HepG2 (cell line): ENCODE data around the gene SSC5D. TPM values are rescaled to one million over a fixed set of nuclear protein-coding genes. Genes with fewer than 3 reads are reported as not detected.

ENCODE experiments used
- ATAC-seq: fragments of 200-7000 bp; cut with Tn5 transposase; 3 replicates; pipeline ENCODE4 v1.9.1; 2020; ENCODE audit warnings: mild to moderate bottlenecking, moderate library complexity
- BruUV-seq: library from RNA; stranded (reverse); fragments of 400-500 nt; replicated peaks from 2 replicates; lab custom pipeline; 2021; lab: Mats Ljungman, UMichigan
- CTCF ChIA-PET: fragments of 300-600 bp; formaldehyde crosslinking; extraction: SDS; loops from one replicate; lab custom pipeline; 2021; ENCODE audit warnings: low total read pairs, inconsistent platforms, low intra/inter-chr PET ratio; lab: Yijun Ruan, JAX
- POLR2A ChIA-PET: fragments of 350-600 bp; sonication (Branson Sonifier 250); formaldehyde crosslinking; loops from one replicate; lab custom pipeline; 2020; ENCODE audit warnings: antibody characterized with exemption, inconsistent platforms; lab: Yijun Ruan, JAX
- DNase-seq: peaks from one replicate; pipeline ENCODE4 v3.0.0-alpha.2; 2015; ENCODE audit warnings: low spot score
- FAIRE-seq: peaks from 3 replicates; lab custom pipeline; 2011; peaks lifted over from hg19 to GRCh38; lab: Jason Lieb, UNC
- H2AFZ ChIP-seq: one replicate; pipeline ENCODE4 v1.6.1; 2011; ENCODE audit warnings: low read length, inconsistent platforms
- H3K27ac ChIP-seq: fragments of 300-600 bp; 3 replicates; pipeline ENCODE4 v1.8.0; 2011; ENCODE audit warnings: mixed run types, mild to moderate bottlenecking, mixed read lengths, low read length, inconsistent platforms; ENCODE audit not compliant: insufficient read depth; ENCODE audit errors: extremely low read length
- H3K27me3 ChIP-seq, 2 experiments: fragments of 200-600 bp in 1 of 2; 2 replicates in 1 of 2; 3 replicates in 1 of 2; pipeline versions ENCODE4 v1.6.0 to v1.8.0; 2011; ENCODE audit warnings: low read length in 2 of 2, mild to moderate bottlenecking in 2 of 2, moderate library complexity in 2 of 2, inconsistent platforms in 1 of 2; ENCODE audit not compliant: insufficient read depth in 2 of 2, control insufficient read depth in 1 of 2
- H3K36me3 ChIP-seq, 2 experiments: fragments of 200-600 bp in 1 of 2; replicated peaks in 1 of 2; 2 replicates in 1 of 2; 3 replicates in 1 of 2; pipeline versions ENCODE4 v1.5.1 to v1.8.0; 2011; ENCODE audit warnings: low read length in 2 of 2, inconsistent platforms in 1 of 2; ENCODE audit not compliant: insufficient read depth in 2 of 2, control insufficient read depth in 1 of 2
- H3K4me1 ChIP-seq: 2 replicates; pipeline ENCODE4 v1.5.1; 2012; ENCODE audit warnings: low read length, inconsistent platforms; ENCODE audit not compliant: insufficient read depth
- H3K4me2 ChIP-seq: 2 replicates; pipeline ENCODE4 v1.6.0; 2011; ENCODE audit warnings: low read depth, low read length, inconsistent platforms
- H3K4me3 ChIP-seq, 3 experiments: fragments of 200-600 bp in 1 of 3; sonication (generic), shearing (Covaris generic) in 1 of 3; replicated peaks in 1 of 3; 2 replicates each; pipeline ENCODE4 v1.5.1; 2011 to 2016; ENCODE audit warnings: low read length in 3 of 3, inconsistent platforms in 2 of 3, low read depth in 2 of 3, mild to moderate bottlenecking in 2 of 3, control low read depth in 1 of 3, mixed read lengths in 1 of 3; ENCODE audit not compliant: insufficient read depth in 1 of 3
- H3K79me2 ChIP-seq: one replicate; pipeline ENCODE4 v1.6.1; 2011; ENCODE audit warnings: low read length, inconsistent platforms; ENCODE audit not compliant: insufficient read depth
- H3K9ac ChIP-seq: 2 replicates; pipeline ENCODE4 v1.6.0; 2011; ENCODE audit warnings: mild to moderate bottlenecking, low read depth, low read length, inconsistent platforms; ENCODE audit not compliant: insufficient read depth
- H3K9me3 ChIP-seq: 2 replicates; pipeline ENCODE4 v1.5.1; 2012; ENCODE audit warnings: mild to moderate bottlenecking, low read length
- H4K20me1 ChIP-seq: 2 replicates; pipeline ENCODE4 v1.6.0; 2011; ENCODE audit warnings: inconsistent platforms, mild to moderate bottlenecking, low read length, moderate library complexity; ENCODE audit not compliant: insufficient read depth
- MTA1 ChIP-seq: sonication (generic); formaldehyde crosslinking; IDR thresholded peaks from 2 replicates; pipeline ENCODE4 v1.4.0; 2020; ENCODE audit warnings: missing genetic modification reagents, mild to moderate bottlenecking, borderline replicate concordance
- NBN ChIP-seq: fragments of 450-650 bp; conservative IDR thresholded peaks from 2 replicates; pipeline ENCODE4 v1.6.1; 2017
- THAP11 ChIP-seq: IDR thresholded peaks from 2 replicates; pipeline ENCODE4 v1.6.1; 2016; ENCODE audit warnings: missing biosample characterization, missing genetic modification reagents
- WGBS: methylation state at CpG from one replicate; pipeline ENCODE4 v1.1.6; 2017; ENCODE audit warnings: low lambda C conversion rate; 5-methylcytosine and 5-hydroxymethylcytosine counted together
- in situ Hi-C: cut with HindIII; loops from 2 replicates; pipeline ENCODE4 v1.10.0; 2017; ENCODE audit warnings: low pct_unique_long_range_greater_than_20kb; ENCODE audit not compliant: extremely low pct_ligation_motif_present
- intact Hi-C: fragments of 100-400 bp; cut with micrococcal nuclease; formaldehyde crosslinking; loops from one replicate; pipeline ENCODE4 v1.10.0; 2022; ENCODE audit not compliant: unreplicated experiment
- polyA plus RNA-seq, 8 experiments: library from polyadenylated mRNA; depleted of rRNA in 3 of 8; stranded (reverse) in 7 of 8; unstranded in 1 of 8; fragments of >200 nt; fragmentation: Illumina TruSeq in 4 of 8; extraction: Trizol in 4 of 8; gene quantifications; 2 replicates each; pipeline versions ENCODE4 v1.2.1 to v1.2.3, GENCODE V29; 2011 to 2016; ENCODE audit warnings: low read depth in 4 of 8, missing spikeins in 1 of 8, mixed read lengths in 1 of 8; ENCODE audit not compliant: insufficient read depth in 1 of 8
- total RNA-seq, 5 experiments: library from RNA; depleted of rRNA; stranded (reverse); fragments of >200 nt; fragmentation: Illumina TruSeq; extraction: Trizol; gene quantifications; 2 replicates each; pipeline ENCODE4 v1.2.3, GENCODE V29; 2016; ENCODE audit warnings: low read depth in 1 of 5
- TF ChIP-seq, protein P1 (sequence below): sonication (generic); formaldehyde crosslinking; conservative IDR thresholded peaks from 2 replicates; pipeline ENCODE4 v1.4.0; 2020; ENCODE audit warnings: missing genetic modification reagents
- TF ChIP-seq, protein P2 (sequence below): fragments of 450-650 bp; IDR thresholded peaks from 2 replicates; pipeline ENCODE4 v1.6.1; 2016

SSC5D gene
- total and polyA plus RNA-seq, 2 of the 13 experiments (the other 11 are each of a cell fraction or from before 2014, with no cell fraction given), result not detected

DNA sequence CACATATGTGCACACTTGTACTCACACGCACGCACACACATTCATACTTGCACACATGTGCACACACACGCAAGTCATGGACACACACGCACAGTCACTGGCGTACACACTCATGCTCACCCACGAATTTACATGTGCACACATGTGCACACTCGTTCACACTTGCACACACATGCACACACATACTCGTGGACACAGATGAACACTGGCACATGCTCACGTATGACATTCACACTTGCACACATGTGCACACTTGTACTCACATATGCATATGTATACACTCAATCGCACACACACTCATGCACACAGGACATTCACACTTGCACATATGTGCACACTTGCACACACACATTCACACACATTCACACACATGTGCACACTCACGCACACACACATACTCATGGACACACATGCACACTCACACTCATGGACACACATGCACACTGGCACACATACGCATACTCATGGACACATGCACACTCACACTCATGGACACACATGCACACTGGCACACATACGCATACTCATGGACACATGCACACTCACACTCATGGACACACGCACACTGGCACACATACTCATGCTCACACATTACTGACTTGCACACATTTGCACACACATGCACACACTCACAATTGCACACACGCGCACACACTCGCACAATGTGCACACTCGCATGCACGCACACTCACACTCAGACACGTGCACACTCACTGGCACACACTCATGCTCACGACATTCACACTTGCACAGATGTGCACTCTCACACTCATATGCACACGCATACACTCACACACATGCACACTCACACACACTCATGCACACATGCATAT lies 39.2 kb downstream of the SSC5D start:
- in situ Hi-C loops, result no loop called here

More for the DNA sequence above, 39.2 kb downstream of the SSC5D start:
- no peaks in the 10 kb centered on the region for H3K9me3 ChIP-seq
- ChIA-PET POLR2A (interaction anchor here (1.2 kb wide), 1 partner anchor 18 kb away, joined by 4 read pairs; the partner anchor contains the start of gene SBK3), CTCF (no interaction called here)
- no peak overlapping the region for H3K4me2 ChIP-seq
- FAIRE-seq, result no peak
- no peaks in the 10 kb centered on the region for H4K20me1 ChIP-seq
- no peaks in the 10 kb centered on the region for H3K36me3 ChIP-seq
- H3K4me3 ChIP-seq, result no peak overlapping the region
- WGBS, result 76% methylated on average over 20 of the region's 22 CpGs
- H3K27me3 ChIP-seq, result no peaks in the 10 kb centered on the region
- TF ChIP-seq NBN (no peak), THAP11 (CRISPR knock-in tag) (no peak), MTA1 (CRISPR knock-in tag) (peak; percentile 22; the same call in 1 of the 2 replicates)
- TF ChIP-seq, protein P1, sequence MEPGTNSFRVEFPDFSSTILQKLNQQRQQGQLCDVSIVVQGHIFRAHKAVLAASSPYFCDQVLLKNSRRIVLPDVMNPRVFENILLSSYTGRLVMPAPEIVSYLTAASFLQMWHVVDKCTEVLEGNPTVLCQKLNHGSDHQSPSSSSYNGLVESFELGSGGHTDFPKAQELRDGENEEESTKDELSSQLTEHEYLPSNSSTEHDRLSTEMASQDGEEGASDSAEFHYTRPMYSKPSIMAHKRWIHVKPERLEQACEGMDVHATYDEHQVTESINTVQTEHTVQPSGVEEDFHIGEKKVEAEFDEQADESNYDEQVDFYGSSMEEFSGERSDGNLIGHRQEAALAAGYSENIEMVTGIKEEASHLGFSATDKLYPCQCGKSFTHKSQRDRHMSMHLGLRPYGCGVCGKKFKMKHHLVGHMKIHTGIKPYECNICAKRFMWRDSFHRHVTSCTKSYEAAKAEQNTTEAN (CRISPR knock-in tag), result peak; percentile 97
- TF ChIP-seq, protein P2, sequence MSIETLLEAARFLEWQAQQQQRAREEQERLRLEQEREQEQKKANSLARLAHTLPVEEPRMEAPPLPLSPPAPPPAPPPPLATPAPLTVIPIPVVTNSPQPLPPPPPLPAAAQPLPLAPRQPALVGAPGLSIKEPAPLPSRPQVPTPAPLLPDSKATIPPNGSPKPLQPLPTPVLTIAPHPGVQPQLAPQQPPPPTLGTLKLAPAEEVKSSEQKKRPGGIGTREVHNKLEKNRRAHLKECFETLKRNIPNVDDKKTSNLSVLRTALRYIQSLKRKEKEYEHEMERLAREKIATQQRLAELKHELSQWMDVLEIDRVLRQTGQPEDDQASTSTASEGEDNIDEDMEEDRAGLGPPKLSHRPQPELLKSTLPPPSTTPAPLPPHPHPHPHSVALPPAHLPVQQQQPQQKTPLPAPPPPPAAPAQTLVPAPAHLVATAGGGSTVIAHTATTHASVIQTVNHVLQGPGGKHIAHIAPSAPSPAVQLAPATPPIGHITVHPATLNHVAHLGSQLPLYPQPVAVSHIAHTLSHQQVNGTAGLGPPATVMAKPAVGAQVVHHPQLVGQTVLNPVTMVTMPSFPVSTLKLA, result peak; percentile 65; the same call in 1 of the 2 replicates
- H3K4me1 ChIP-seq, result peaks cover 33% of the 10 kb centered on the region
- no peak overlapping the region for H3K9ac ChIP-seq
- H3K79me2 ChIP-seq, result no peaks in the 10 kb centered on the region
- H2AFZ ChIP-seq, result no peak overlapping the region
- no TSS peak for BruUV-seq
- intact Hi-C loops, result no loop called here
- no peak for DNase-seq
- ATAC-seq, result no peak
- H3K27ac ChIP-seq, result no peak overlapping the region
